Prostate gland (tissue), 2 donors: ENCODE data around the gene LIN28A. TPM values are rescaled to one million over a fixed set of nuclear protein-coding genes. Genes with fewer than 3 reads are reported as not detected.
"Not testable (repeated sequence)": the region's sequence is repeated elsewhere in the genome, so short reads cannot be mapped to it uniquely, and the experiment has no call there.

ENCODE experiments used
- DNase-seq: peaks from one replicate; pipeline ENCODE4 v3.0.0-alpha.2; 2019; ENCODE audit warnings: low spot score
- H3K27ac ChIP-seq, 2 donors: fragments of 200-600 bp; sonication (generic); 2 replicates each; pipeline ENCODE4 v1.5.1; 2017 to 2019
- H3K27me3 ChIP-seq: fragments of 200-600 bp; sonication (generic); replicated peaks from 2 replicates; pipeline ENCODE4 v1.5.1; 2019; ENCODE audit not compliant: insufficient read depth
- H3K36me3 ChIP-seq, 2 donors: fragments of 200-600 bp; sonication (generic); 1 replicate in 1 of 2; 2 replicates in 1 of 2; pipeline versions ENCODE4 v1.5.1 to v1.8.1; 2017 to 2019
- H3K4me1 ChIP-seq: fragments of 200-600 bp; sonication (generic); replicated peaks from 2 replicates; pipeline ENCODE4 v1.5.1; 2019
- H3K4me3 ChIP-seq, 2 donors: fragments of 200-600 bp; sonication (generic); 2 replicates each; pipeline ENCODE4 v1.5.1; 2017 to 2019
- H3K9me3 ChIP-seq: fragments of 200-600 bp; sonication (generic); 2 replicates; pipeline ENCODE4 v1.5.1; 2017
- CTCF ChIP-seq, 4 experiments: fragments of 200-600 bp in 2 of 4; fragments of 450-650 bp in 2 of 4; sonication (generic) in 2 of 4; IDR thresholded peaks; 1 replicate in 3 of 4; 2 replicates in 1 of 4; pipeline ENCODE4 v1.5.1; 2016 to 2019; ENCODE audit warnings: antibody characterized with exemption in 4 of 4, mild to moderate bottlenecking in 2 of 4, moderate library complexity in 2 of 4
- POLR2A ChIP-seq: fragments of 450-650 bp; IDR thresholded peaks from one replicate; pipeline ENCODE4 v1.6.1; 2016; ENCODE audit warnings: antibody characterized with exemption, mild to moderate bottlenecking
- POLR2AphosphoS5 ChIP-seq: sonication (generic); formaldehyde crosslinking; IDR thresholded peaks from one replicate; pipeline ENCODE4 v1.6.1; 2017; ENCODE audit warnings: antibody characterized with exemption
- WGBS: methylation state at CpG from one replicate; pipeline ENCODE4 v1.1.5; 2018; 5-methylcytosine and 5-hydroxymethylcytosine counted together
- intact Hi-C: fragments of 100-400 bp; cut with DNase I; formaldehyde crosslinking; loops from one replicate; pipeline ENCODE4 v1.14.2; 2022
- total RNA-seq, 2 donors: library from RNA; depleted of rRNA; stranded (reverse); fragments of >200 nt; gene quantifications; one replicate each; pipeline ENCODE4 v1.1.0, GENCODE V29; 2016

Gene LIN28A
- total RNA-seq, 2 donors from 2014 or later, result 0.17 TPM; not detected in 1

GRCh38 chr1:26372039-26372438 lies 38.6 kb upstream of the LIN28A start:
- H3K36me3 ChIP-seq, result no peaks in the 10 kb centered on the region
- no peaks in the 10 kb centered on the region for H3K4me1 ChIP-seq
- no peak for TF ChIP-seq POLR2A
- no peak for TF ChIP-seq POLR2AphosphoS5
- TF ChIP-seq CTCF (IDR thresholded peaks at IDR 0.05), result no peak
- 88% methylated on average over 5 of the region's 5 CpGs for WGBS
- no peak overlapping the region for H3K27ac ChIP-seq
- no peaks in the 10 kb centered on the region for H3K9me3 ChIP-seq
- no peaks in the 10 kb centered on the region for H3K27me3 ChIP-seq
- H3K4me3 ChIP-seq, result no peak overlapping the region
- intact Hi-C loops, result no loop called here
- no peak for DNase-seq

- DNase-seq, H3K4me3 ChIP-seq, H3K27me3 ChIP-seq, intact Hi-C loops, H3K9me3 ChIP-seq, H3K36me3 ChIP-seq, H3K4me1 ChIP-seq, H3K27ac ChIP-seq: not testable (repeated sequence)
- 77% methylated on average over 3 of the region's 3 CpGs for WGBS
Observed at GRCh38 chr1:26372611-26373010, 38.0 kb upstream of the LIN28A start, which contains the start of gene ZNF683. TSS of gene ZNF683 (minus strand) at chr1:26372750. CDS start at chr1:26368571, 4,179 bp downstream.

- Histone ChIP-seq H3K4me1 (no peaks in the 10 kb centered on the region), H3K4me3 (no peak overlapping the region), H3K9me3 (no peaks in the 10 kb centered on the region), H3K27me3 (no peaks in the 10 kb centered on the region), H3K27ac (no peak overlapping the region), H3K36me3 (no peaks in the 10 kb centered on the region)
- 75% methylated on average over 4 of the region's 4 CpGs for WGBS
- intact Hi-C loops, result no loop called here
- TF ChIP-seq POLR2A (no peak), CTCF (IDR thresholded peaks at IDR 0.05) (no peak), POLR2AphosphoS5 (no peak)
- DNase-seq, result no peak
Observed at GRCh38 chr1:26373281-26373680, 37.3 kb upstream of the LIN28A start.

DNA sequence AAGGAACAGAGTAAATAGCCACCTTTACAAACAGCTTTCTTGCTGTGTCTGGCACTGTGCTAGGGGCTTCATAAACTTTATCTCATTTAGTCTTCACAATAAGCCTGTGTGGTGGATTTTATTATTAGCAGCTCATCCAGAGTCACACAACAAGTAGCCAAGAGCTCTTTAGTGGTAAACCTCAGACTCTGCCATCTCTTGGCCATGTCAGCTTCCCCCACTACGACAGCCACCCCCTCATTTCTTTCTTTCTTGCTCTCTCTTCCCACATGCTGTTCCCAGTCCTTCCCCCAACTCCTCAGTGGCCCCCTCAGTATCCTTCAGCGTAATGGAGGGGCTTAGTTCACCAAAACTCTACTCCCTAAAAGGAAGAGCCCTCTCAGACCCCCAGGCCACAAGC lies 36.8 kb upstream of the LIN28A start:
- Histone ChIP-seq H3K4me1 (no peaks in the 10 kb centered on the region), H3K4me3 (no peak overlapping the region), H3K27ac (no peak overlapping the region), H3K36me3 (no peaks in the 10 kb centered on the region), H3K27me3 (no peaks in the 10 kb centered on the region), H3K9me3 (no peaks in the 10 kb centered on the region)
- WGBS, result 49% methylated on average over 2 of the region's 2 CpGs
- no peak for DNase-seq
- TF ChIP-seq CTCF (IDR thresholded peaks at IDR 0.05), result no peak
- intact Hi-C loops, result no loop called here

DNA sequence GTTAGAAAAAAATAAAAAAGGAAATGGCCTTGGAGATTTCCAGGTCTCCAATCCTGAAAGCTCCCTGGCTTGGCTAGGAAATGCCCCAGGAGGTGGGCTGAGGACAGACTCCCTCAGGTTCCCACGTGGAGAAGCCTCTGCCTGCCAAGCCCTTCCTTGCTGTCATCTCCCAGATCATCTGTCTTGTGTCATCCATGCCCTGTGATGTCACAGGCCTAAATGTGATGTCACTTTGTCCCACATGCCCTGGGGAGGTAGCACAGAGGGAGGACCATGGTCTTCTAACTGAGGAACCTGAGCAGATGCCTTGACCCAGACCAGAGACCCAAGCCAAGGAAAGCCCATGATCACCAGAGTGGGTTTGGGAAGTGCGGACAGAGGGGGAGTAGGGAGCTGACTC lies 36.3 kb upstream of the LIN28A start:
- H3K36me3 ChIP-seq, DNase-seq, H3K27me3 ChIP-seq, H3K4me3 ChIP-seq, intact Hi-C loops, H3K4me1 ChIP-seq, H3K27ac ChIP-seq, H3K9me3 ChIP-seq: not testable (repeated sequence)
- 53% methylated on average over 2 of the region's 2 CpGs for WGBS

- TF ChIP-seq POLR2A (no peak), POLR2AphosphoS5 (no peak), CTCF (IDR thresholded peaks at IDR 0.05) (no peak)
- intact Hi-C loops, result no loop called here
- DNase-seq, result no peak
- H3K9me3 ChIP-seq, result no peaks in the 10 kb centered on the region
- 49% methylated on average over 6 of the region's 6 CpGs for WGBS
- no peak overlapping the region for H3K27ac ChIP-seq
- no peaks in the 10 kb centered on the region for H3K4me1 ChIP-seq
- H3K27me3 ChIP-seq, result no peaks in the 10 kb centered on the region
- H3K36me3 ChIP-seq, result no peaks in the 10 kb centered on the region
- H3K4me3 ChIP-seq, result no peak overlapping the region
Observed at GRCh38 chr1:26375081-26375480, 35.5 kb upstream of the LIN28A start.
